Aorta (tissue), 5 donors: ENCODE data around the gene CTSW. TPM values are rescaled to one million over a fixed set of nuclear protein-coding genes. Genes with fewer than 3 reads are reported as not detected.
A peak's percentile ranks its signal among the peaks of the same experiment; 100 is the strongest.
"Not testable (repeated sequence)": the region's sequence is repeated elsewhere in the genome, so short reads cannot be mapped to it uniquely, and the experiment has no call there.

Experiments
- ATAC-seq: fragments of 200-7000 bp; cut with Tn5 transposase; one replicate; pipeline ENCODE4 v1.9.1; 2022; ENCODE audit warnings: moderate library complexity; ENCODE audit not compliant: low FRiP score
- DNase-seq, 2 donors: peaks; one replicate each; pipeline ENCODE4 v3.0.0-alpha.2; 2020
- H3K27ac ChIP-seq, 2 donors: one replicate each; pipeline ENCODE4 v1.5.1; 2013; ENCODE audit warnings: low read length in 2 of 2, mild to moderate bottlenecking in 2 of 2, moderate library complexity in 2 of 2, control low read depth in 1 of 2, inconsistent platforms in 1 of 2, low read depth in 1 of 2
- H3K27me3 ChIP-seq, 2 donors: one replicate each; pipeline ENCODE4 v1.6.1; 2013; ENCODE audit warnings: control low read depth in 1 of 2, low read length in 1 of 2, mild to moderate bottlenecking in 1 of 2, moderate library complexity in 1 of 2; ENCODE audit not compliant: insufficient read depth in 2 of 2, control insufficient read depth in 1 of 2
- H3K36me3 ChIP-seq, 2 donors: one replicate each; pipeline ENCODE4 v1.6.1; 2013; ENCODE audit warnings: control low read depth in 1 of 2, low read length in 1 of 2, mild to moderate bottlenecking in 1 of 2; ENCODE audit not compliant: insufficient read depth in 2 of 2, control insufficient read depth in 1 of 2
- H3K4me1 ChIP-seq, 2 donors: one replicate each; pipeline ENCODE4 v1.6.1; 2013; ENCODE audit warnings: low read length in 2 of 2, control low read depth in 1 of 2, mild to moderate bottlenecking in 1 of 2, moderate library complexity in 1 of 2; ENCODE audit not compliant: insufficient read depth in 2 of 2, control insufficient read depth in 1 of 2
- H3K4me3 ChIP-seq, 2 donors: one replicate each; pipeline ENCODE4 v1.5.1; 2013; ENCODE audit warnings: low read length in 2 of 2, control low read depth in 1 of 2, mild to moderate bottlenecking in 1 of 2
- H3K9me3 ChIP-seq: one replicate; pipeline ENCODE4 v1.6.1; 2013; ENCODE audit warnings: mild to moderate bottlenecking, low read length; ENCODE audit not compliant: control insufficient read depth
- WGBS, 2 donors: extraction: QIAGEN DNeasy Blood & Tissue Kit; methylation state at CpG; one replicate each; pipeline ENCODE4 v1.1.7; 2013; 5-methylcytosine and 5-hydroxymethylcytosine counted together
- intact Hi-C, 2 donors: fragments of 100-400 bp; cut with DNase I; formaldehyde crosslinking; loops; one replicate each; pipeline versions ENCODE4 v1.14.2 to v1.15.0; 2022
- polyA plus RNA-seq, 2 donors: library from polyadenylated mRNA; stranded (reverse); fragments of 200-250 nt; gene quantifications; one replicate each; pipeline ENCODE4 v1.2.3, GENCODE V29; 2013
- total RNA-seq, 2 donors: library from RNA; stranded (reverse); fragmentation: NEBNext Ultra II Directional; extraction: Animal tissue kit (Norgen Biotek cat#: 25700); gene quantifications; one replicate each; pipeline ENCODE4 v1.2.1, GENCODE V29; 2021
- donor health status: healthy with polysubstance abuse.
- donor health status: Bipolar disorder and iron deficiency.
- donor health status: DM: no; HTN: no; CAD: no.
- donor health status: DM: no; HTN: no; CAD: no.
- donor health status: DM: yes; HTN: yes; CAD: no.

Gene CTSW
- total and polyA plus RNA-seq, 4 donors: 1.8 to 3.9 (median 2.3) TPM

DNA sequence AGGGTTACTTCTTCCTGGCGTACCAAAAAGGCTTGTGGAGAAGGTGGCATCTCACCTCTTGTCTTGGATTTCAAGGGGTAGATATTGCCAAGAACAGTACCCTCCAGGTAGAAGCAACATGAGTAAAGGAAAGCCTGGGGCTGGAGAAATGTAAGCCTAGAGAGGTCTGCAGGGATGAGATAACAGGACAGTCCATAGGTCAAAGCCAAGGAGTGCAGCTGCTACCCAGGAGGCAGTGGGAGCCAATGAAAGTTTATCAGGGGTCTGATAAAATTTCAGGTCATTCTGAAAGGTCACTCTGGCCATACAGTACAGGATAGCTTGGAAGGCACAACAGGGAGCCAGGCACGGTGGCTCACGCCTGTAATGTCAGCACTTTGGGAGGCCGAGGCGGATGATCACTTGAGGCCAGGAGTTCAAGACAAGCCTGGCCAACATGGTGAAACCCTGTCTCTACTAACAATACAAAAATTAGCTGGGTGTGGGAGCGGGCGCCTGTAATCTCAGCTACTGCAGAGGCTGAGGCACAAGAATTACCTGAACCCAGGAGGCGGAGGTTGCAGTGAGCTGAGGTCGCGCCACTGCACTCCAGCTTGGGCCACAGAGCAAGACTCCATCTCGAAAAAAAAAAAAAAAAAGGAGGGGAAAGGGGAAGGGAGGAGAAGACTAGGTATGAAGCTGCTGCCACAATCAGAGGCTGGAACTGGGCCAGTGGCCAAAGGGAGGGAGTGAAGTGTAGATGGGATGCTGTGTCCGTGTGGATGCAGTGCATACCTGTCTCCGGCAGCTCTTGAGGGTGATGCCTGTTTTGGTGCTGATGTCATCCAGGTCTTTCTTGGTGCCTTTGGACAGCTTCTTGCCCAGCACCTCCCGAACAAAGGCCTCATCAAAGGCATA is 7.4 kb downstream of the CTSW start:
- Histone ChIP-seq H3K36me3 (peaks cover 0 to 3% of the 10 kb centered on the region in 2 donors), H3K4me1 (peaks cover 0 to 3% of the 10 kb centered on the region in 2 donors), H3K27me3 (peaks cover 0 to 5% of the 10 kb centered on the region in 2 donors), H3K4me3 (no peak overlapping the region), H3K27ac (peak overlapping the region in 1 of 2 donors; percentile 43), H3K9me3 (no peaks in the 10 kb centered on the region)
- WGBS, 2 donors: 74 to 78% methylated on average over 14 of the region's 14 CpGs
- DNase-seq (peak in 1 of 2 donors; percentile 54), ATAC-seq (no peak)
- intact Hi-C loops: loop anchor here (5.0 to 10.0 kb wide), 3 partner anchors 35 to 138 kb away; partner anchors contain the start of genes BANF1 (in 1 of the 2), CATSPER1 (in 1 of the 2) and EIF1AD (in 1 of the 2)

GRCh38 chr11:65887723-65888162 is 8.1 kb downstream of the CTSW start:
- H3K27me3 ChIP-seq: peaks cover 0 to 5% of the 10 kb centered on the region in 2 donors
- H3K4me1 ChIP-seq: peaks cover 0 to 3% of the 10 kb centered on the region in 2 donors
- WGBS, 2 donors: 1 to 2% methylated on average over 23 of the region's 23 CpGs
- H3K36me3 ChIP-seq: peaks cover 0 to 2% of the 10 kb centered on the region in 2 donors
- H3K4me3 ChIP-seq: peak overlapping the region; percentile 23 to 57
- H3K9me3 ChIP-seq: no peaks in the 10 kb centered on the region
- intact Hi-C loops: loop anchor here (2.0 to 10.0 kb wide), 4 partner anchors 31 to 137 kb away; partner anchors contain the start of genes BANF1 (in 1 of the 2), C11orf68 (in 1 of the 2), CATSPER1 (in 1 of the 2) and DRAP1 (in 1 of the 2)
- no peak for ATAC-seq
- DNase-seq: no peak
- peak overlapping the region in 1 of 2 donors; percentile 43 for H3K27ac ChIP-seq

- no peaks in the 10 kb centered on the region for H3K9me3 ChIP-seq
- H3K27ac ChIP-seq: peak within 1 kb of the TSS; percentile 88 to 97
- peaks cover 0 to 5% of the 10 kb centered on the region in 2 donors for H3K27me3 ChIP-seq
- peak within 1 kb of the TSS; percentile 25 to 57 for H3K4me3 ChIP-seq
- intact Hi-C loops: loop anchor here (2.0 to 10.0 kb wide), 4 partner anchors 31 to 137 kb away; partner anchors contain the start of genes BANF1 (in 1 of the 2), C11orf68 (in 1 of the 2), CATSPER1 (in 1 of the 2) and DRAP1 (in 1 of the 2)
- peaks cover 0 to 2% of the 10 kb centered on the region in 2 donors for H3K36me3 ChIP-seq
- H3K4me1 ChIP-seq: peaks cover 0 to 3% of the 10 kb centered on the region in 2 donors
- ATAC-seq (peak; percentile 90), DNase-seq (peak; percentile 99)
- WGBS, 2 donors: 0% methylated on average over 48 to 57 of the region's 57 CpGs
Measured at GRCh38 chr11:65888163-65888814, 8.7 kb downstream of the CTSW start, which contains the start of gene FIBP. FIBP (minus strand) TSS chr11:65888471; CDS start chr11:65888418, 53 bp downstream.

GRCh38 chr11:65890324-65891218 is 10.9 kb downstream of the CTSW start, which contains the start of gene CCDC85B:
CCDC85B (plus strand) TSS chr11:65890673; CDS start chr11:65890784, 111 bp downstream.
- DNase-seq (peak; percentile 99), ATAC-seq (peak; percentile 90)
- 0 to 1% methylated on average over 86 to 94 of the region's 94 CpGs for WGBS, 2 donors
- Histone ChIP-seq H3K36me3 (no peaks in the 10 kb centered on the region), H3K4me3 (peak within 1 kb of the TSS; percentile 35 to 58), H3K4me1 (peaks cover 0 to 3% of the 10 kb centered on the region in 2 donors), H3K9me3 (no peaks in the 10 kb centered on the region), H3K27ac (peak within 1 kb of the TSS; percentile 86 to 99), H3K27me3 (peaks cover 0 to 5% of the 10 kb centered on the region in 2 donors)
- intact Hi-C loops: no loop called here

GRCh38 chr11:65891219-65892136 is 11.8 kb downstream of the CTSW start:
- DNase-seq (peak in 1 of 2 donors; percentile 62), ATAC-seq (no peak)
- H3K4me1 ChIP-seq: peaks cover 0 to 3% of the 10 kb centered on the region in 2 donors
- H3K9me3 ChIP-seq: no peaks in the 10 kb centered on the region
- intact Hi-C loops: no loop called here
- WGBS, 2 donors: 2 to 3% methylated on average over 55 to 57 of the region's 57 CpGs
- peak overlapping the region; percentile 35 to 58 for H3K4me3 ChIP-seq
- H3K27ac ChIP-seq: peak overlapping the region; percentile 15 to 98
- no peaks in the 10 kb centered on the region for H3K36me3 ChIP-seq
- H3K27me3 ChIP-seq: peaks cover 0 to 5% of the 10 kb centered on the region in 2 donors

GRCh38 chr11:65892137-65892540 is 12.5 kb downstream of the CTSW start:
- intact Hi-C loops, DNase-seq, H3K4me3 ChIP-seq, H3K9me3 ChIP-seq, H3K36me3 ChIP-seq, H3K27me3 ChIP-seq, ATAC-seq, H3K4me1 ChIP-seq: not testable (repeated sequence)
- 60% methylated on average over 5 of the region's 5 CpGs for WGBS, 2 donors
- peak overlapping the region in 1 of 2 donors; percentile 98 for H3K27ac ChIP-seq

GRCh38 chr11:65892661-65893317 is 13.2 kb downstream of the CTSW start:
- 75 to 76% methylated on average over 10 of the region's 10 CpGs for WGBS, 2 donors
- intact Hi-C loops: no loop called here
- H3K9me3 ChIP-seq: no peaks in the 10 kb centered on the region
- H3K4me1 ChIP-seq: no peaks in the 10 kb centered on the region
- H3K27ac ChIP-seq: peak overlapping the region in 1 of 2 donors; percentile 11
- H3K27me3 ChIP-seq: peaks cover 0 to 5% of the 10 kb centered on the region in 2 donors
- H3K4me3 ChIP-seq: no peak overlapping the region
- DNase-seq: no peak
- H3K36me3 ChIP-seq: no peaks in the 10 kb centered on the region
- no peak for ATAC-seq
